ENCODE data around the gene KCNC4.

Gene KCNC4

DNA sequence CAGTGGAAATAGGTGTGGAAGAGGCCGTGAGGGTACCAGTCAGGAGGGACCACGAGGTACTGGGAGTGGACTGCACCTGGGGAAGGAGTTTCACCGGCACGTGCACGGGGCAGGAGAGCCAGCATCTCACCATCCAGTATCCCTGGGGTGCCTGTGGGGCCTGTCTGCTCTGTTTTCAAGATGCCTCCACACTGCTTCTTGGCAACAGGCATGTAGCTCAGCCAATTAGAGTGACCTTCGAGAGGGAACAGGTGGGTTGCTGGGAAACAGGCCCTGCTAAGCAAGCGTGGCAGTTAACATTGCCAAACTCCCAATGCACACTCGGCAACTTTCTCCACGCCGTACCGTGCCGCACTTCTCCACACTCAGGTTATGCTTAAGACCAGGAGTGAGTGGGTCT is 17.7 kb downstream of the KCNC4 start:
- no peak overlapping the region for H3K4me3 ChIP-seq (ENCODE audit: low read depth in 1 of 2, low read length in 2 of 2)
- no peak overlapping the region for H3K27ac ChIP-seq (ENCODE audit: low read depth, low read length)
- no peaks in the 10 kb centered on the region for H3K4me1 ChIP-seq (ENCODE audit: insufficient read depth, low read length)
- H3K9me3 ChIP-seq (ENCODE audit: low read length), result peaks cover 5% of the 10 kb centered on the region
- no peak overlapping the region for H3K9ac ChIP-seq (ENCODE audit: low read length)
- peaks cover 4% of the 10 kb centered on the region for H3K36me3 ChIP-seq (ENCODE audit: insufficient read depth, low read length)
- H3K27me3 ChIP-seq (ENCODE audit: control insufficient read depth in 1 of 2, insufficient read depth in 2 of 2, low read length in 2 of 2), result no peaks in the 10 kb centered on the region

DNA sequence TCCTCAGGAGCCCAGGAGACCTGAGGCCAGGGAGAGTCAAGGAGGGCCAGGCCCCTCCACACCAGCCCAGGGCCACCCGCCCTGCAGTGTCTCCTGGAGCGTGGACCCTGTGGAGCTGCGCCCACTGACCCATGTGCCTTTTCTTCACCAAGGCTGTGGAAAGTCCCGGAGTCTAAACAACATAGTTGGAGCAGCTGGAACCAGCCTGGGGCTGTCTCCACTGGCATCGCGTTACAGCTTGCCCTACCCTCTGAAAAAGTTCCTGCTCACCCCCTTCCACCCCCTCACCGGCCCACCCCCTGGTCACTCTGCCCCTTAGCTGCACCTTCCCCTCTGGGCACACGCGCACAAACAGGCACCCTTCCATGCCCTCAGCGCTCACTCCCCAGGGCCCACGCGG is 18.3 kb downstream of the KCNC4 start:
- Histone ChIP-seq H3K36me3 (ENCODE audit: insufficient read depth, low read length) (peaks cover 4% of the 10 kb centered on the region), H3K4me3 (ENCODE audit: low read depth in 1 of 2, low read length in 2 of 2) (no peak overlapping the region), H3K9ac (ENCODE audit: low read length) (no peak overlapping the region), H3K27me3 (ENCODE audit: control insufficient read depth in 1 of 2, insufficient read depth in 2 of 2, low read length in 2 of 2) (no peaks in the 10 kb centered on the region), H3K9me3 (ENCODE audit: low read length) (peaks cover 7% of the 10 kb centered on the region), H3K4me1 (ENCODE audit: insufficient read depth, low read length) (no peaks in the 10 kb centered on the region), H3K27ac (ENCODE audit: low read depth, low read length) (no peak overlapping the region)

DNA sequence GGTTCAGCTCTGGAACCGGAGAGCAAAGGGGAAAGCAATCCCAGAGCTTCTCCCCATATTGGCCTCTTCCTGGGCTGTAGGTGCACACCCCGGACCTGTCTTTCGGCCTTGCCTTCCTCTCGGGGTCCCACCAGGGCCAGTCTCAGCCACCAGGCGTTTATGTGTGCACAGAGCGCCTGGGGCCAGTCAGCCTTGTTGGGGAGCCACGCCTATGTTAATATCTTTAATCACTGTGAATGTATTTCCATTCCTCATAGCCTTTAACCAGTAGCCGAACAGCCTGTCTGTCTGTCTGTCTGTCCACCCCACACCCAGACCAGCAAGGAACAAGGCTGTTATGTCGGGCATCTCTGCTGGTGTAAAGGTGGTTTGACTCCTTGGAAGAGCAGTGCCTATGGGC is 18.8 kb downstream of the KCNC4 start:
- Histone ChIP-seq H3K4me1 (ENCODE audit: insufficient read depth, low read length) (no peaks in the 10 kb centered on the region), H3K27ac (ENCODE audit: low read depth, low read length) (no peak overlapping the region), H3K36me3 (ENCODE audit: insufficient read depth, low read length) (peaks cover 1% of the 10 kb centered on the region)

DNA sequence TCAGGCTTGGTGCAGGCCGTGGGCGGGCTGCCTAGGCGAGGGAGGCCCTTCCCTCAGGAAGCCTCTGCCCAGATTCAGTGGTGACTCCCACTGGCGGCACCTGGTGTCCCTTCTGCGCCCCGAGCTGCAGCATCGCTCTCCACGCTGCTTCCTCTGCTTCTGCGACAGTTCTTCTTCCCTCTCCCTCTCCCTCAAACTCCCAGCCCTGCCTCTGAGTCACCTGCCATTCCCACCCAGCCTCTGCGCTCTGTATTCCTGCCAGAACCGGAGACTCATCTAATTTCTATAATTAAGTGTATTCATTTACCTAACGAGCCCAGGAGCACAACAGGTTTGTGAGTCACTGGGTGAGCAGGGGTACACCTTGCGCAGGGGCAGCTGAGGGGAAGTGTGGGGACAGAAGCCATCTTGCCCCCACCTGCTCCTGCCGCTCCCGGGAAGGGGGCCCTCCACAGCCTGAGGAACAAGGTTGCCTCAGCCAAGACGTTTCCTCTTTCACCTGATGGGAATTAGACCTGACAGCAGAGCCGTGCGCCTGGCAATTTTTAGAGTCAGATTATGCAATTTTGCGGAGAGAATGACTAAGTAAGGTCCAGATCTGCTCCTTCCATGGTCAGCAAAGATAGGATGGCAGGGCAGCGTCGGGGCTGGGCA is 19.4 kb downstream of the KCNC4 start:
- H3K27ac ChIP-seq (ENCODE audit: low read depth, low read length), result no peak overlapping the region
- no peaks in the 10 kb centered on the region for H3K36me3 ChIP-seq (ENCODE audit: insufficient read depth, low read length)
- H3K27me3 ChIP-seq (ENCODE audit: control insufficient read depth in 1 of 2, insufficient read depth in 2 of 2, low read length in 2 of 2), result no peaks in the 10 kb centered on the region
- H3K4me3 ChIP-seq (ENCODE audit: low read depth in 1 of 2, low read length in 2 of 2), result no peak overlapping the region
- H3K4me1 ChIP-seq (ENCODE audit: insufficient read depth, low read length), result no peaks in the 10 kb centered on the region
- H3K9ac ChIP-seq (ENCODE audit: low read length), result no peak overlapping the region
- peaks cover 7% of the 10 kb centered on the region for H3K9me3 ChIP-seq (ENCODE audit: low read length)

More for the DNA sequence above, 18.8 kb downstream of the KCNC4 start:
- Histone ChIP-seq H3K9me3 (ENCODE audit: low read length) (peaks cover 7% of the 10 kb centered on the region), H3K9ac (ENCODE audit: low read length) (no peak overlapping the region), H3K4me3 (ENCODE audit: low read depth in 1 of 2, low read length in 2 of 2) (no peak overlapping the region), H3K27me3 (ENCODE audit: control insufficient read depth in 1 of 2, insufficient read depth in 2 of 2, low read length in 2 of 2) (no peaks in the 10 kb centered on the region)

DNA sequence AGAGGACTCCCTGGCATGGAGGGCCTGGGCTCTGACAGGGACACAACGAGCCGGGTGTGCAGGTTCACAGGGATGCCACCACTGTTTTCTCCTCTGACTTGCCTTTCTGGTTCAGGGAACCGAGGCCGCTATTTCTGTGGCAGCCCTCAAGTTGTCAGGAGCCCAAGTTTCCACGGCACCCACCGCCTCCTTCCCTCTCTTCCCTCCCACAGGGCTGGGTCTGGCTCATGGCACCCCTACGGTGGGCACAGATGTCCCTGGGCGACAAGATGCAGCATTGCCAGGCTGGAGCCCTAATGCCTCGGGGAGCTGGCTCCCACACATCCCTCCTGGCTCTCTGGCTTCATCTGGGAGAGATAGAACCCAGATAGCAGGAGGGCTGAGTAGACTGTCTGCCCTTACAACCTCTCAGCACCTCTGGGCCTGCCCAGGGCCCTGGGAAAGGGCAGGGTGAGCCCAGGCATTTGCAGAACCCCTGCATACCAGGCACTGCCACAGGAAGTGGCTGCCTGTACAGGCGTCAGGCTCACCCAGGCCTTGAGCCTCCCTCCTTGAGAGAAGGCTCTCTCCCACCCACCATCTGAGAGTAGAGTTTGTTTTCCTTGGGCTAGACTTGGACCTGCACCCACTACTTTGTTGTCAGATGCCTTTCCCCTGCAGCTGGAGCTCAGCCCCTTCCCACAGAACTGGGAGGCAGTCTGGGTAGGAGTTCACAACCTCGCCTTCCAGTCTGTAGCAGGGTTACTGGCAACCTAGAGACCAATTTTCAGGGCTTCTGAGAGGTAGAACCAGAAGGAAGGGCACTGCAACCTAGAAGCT is 20.5 kb downstream of the KCNC4 start:
- no peak overlapping the region for H3K27ac ChIP-seq (ENCODE audit: low read depth, low read length)
- no peak overlapping the region for H3K9ac ChIP-seq (ENCODE audit: low read length)
- H3K36me3 ChIP-seq (ENCODE audit: insufficient read depth, low read length), result no peaks in the 10 kb centered on the region
- H3K27me3 ChIP-seq (ENCODE audit: control insufficient read depth in 1 of 2, insufficient read depth in 2 of 2, low read length in 2 of 2), result no peaks in the 10 kb centered on the region
- peaks cover 7% of the 10 kb centered on the region for H3K9me3 ChIP-seq (ENCODE audit: low read length)
- H3K4me3 ChIP-seq (ENCODE audit: low read depth in 1 of 2, low read length in 2 of 2), result no peak overlapping the region
- H3K4me1 ChIP-seq (ENCODE audit: insufficient read depth, low read length), result peaks cover 4% of the 10 kb centered on the region

DNA sequence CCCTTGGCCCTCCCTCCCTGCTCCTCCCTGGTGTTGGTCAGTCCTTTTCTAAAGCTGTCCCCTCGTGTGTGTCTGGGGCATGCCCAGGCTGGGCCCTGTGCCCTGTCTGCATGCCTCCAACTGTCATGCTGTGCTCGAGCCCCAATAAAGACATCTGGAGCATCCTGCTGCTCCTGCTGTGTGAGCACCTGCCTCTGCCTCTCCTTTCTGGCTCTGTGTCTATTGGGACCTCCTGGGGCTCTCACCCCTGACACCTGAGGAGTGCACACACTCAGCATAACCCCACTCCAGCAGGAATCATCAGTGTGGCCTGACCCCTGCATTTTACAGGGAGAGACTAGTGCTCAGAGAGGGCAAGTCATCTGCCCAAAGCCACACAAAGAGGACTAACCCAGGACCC is 23.7 kb downstream of the KCNC4 start:
- no peak overlapping the region for H3K9ac ChIP-seq (ENCODE audit: low read length)
- H3K27ac ChIP-seq (ENCODE audit: low read depth, low read length), result no peak overlapping the region
- H3K27me3 ChIP-seq (ENCODE audit: control insufficient read depth in 1 of 2, insufficient read depth in 2 of 2, low read length in 2 of 2), result no peaks in the 10 kb centered on the region
- H3K4me3 ChIP-seq (ENCODE audit: low read depth in 1 of 2, low read length in 2 of 2), result no peak overlapping the region
- H3K9me3 ChIP-seq (ENCODE audit: low read length), result peaks cover 7% of the 10 kb centered on the region
- H3K36me3 ChIP-seq (ENCODE audit: insufficient read depth, low read length), result no peaks in the 10 kb centered on the region
- H3K4me1 ChIP-seq (ENCODE audit: insufficient read depth, low read length), result peaks cover 6% of the 10 kb centered on the region

DNA sequence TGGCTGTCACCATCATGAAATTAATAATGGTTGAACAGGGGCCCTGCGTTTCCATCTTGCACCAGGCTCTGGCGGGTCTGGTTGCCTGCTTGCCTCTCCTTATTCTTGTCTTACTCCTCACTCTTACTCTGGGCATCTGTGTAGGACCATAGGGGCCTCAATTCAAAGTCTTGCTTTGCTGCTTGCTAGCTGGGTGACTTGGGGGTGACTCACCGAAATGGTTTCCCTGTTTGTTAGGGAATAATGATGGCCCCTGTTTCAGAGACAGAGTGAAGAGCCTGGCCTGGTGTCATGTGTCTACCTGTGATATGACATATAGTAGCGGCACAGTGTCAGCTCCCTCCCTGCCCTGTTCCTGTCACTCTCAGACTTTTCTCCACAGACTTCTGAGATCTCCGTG is 24.6 kb downstream of the KCNC4 start:
- Histone ChIP-seq H3K4me3 (ENCODE audit: low read depth in 1 of 2, low read length in 2 of 2) (no peak overlapping the region), H3K36me3 (ENCODE audit: insufficient read depth, low read length) (no peaks in the 10 kb centered on the region), H3K9me3 (ENCODE audit: low read length) (peaks cover 7% of the 10 kb centered on the region), H3K27me3 (ENCODE audit: control insufficient read depth in 1 of 2, insufficient read depth in 2 of 2, low read length in 2 of 2) (no peaks in the 10 kb centered on the region), H3K4me1 (ENCODE audit: insufficient read depth, low read length) (peaks cover 6% of the 10 kb centered on the region), H3K9ac (ENCODE audit: low read length) (no peak overlapping the region), H3K27ac (ENCODE audit: low read depth, low read length) (no peak overlapping the region)

DNA sequence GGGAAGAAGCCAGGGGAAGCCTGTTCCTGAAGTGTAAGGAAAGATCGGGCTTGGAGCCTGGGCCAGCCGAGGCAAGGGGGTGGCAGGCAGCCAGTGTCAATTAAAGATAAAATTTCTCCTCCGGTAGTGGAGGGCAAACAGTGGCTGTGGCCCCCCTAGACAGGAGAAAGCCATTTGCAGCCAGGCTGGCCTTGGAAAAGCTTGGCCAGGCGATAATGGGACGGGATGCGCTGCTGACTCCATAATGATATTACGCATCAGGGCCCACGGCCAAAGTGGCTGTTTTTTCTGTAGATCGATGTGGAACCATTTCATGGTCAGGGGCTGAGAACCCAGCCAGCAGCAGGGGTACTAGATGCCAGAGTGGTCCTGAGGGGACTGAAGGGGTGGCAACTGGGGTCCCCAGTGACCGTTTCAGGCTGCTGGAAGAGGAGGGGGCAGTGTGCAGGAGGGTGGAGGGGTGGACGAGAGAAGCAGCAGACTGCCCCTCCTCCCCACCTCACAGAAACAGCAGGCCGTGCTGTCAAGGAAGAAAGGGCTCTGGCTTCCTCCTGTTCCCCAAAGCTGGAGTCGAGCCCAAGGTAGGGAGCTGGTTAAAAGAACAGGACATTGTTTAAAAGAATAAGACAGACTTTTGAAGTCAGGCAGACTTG is 25.2 kb downstream of the KCNC4 start:
- Histone ChIP-seq H3K9ac (ENCODE audit: low read length) (no peak overlapping the region), H3K4me3 (ENCODE audit: low read depth in 1 of 2, low read length in 2 of 2) (no peak overlapping the region), H3K9me3 (ENCODE audit: low read length) (peaks cover 7% of the 10 kb centered on the region), H3K27ac (ENCODE audit: low read depth, low read length) (no peak overlapping the region), H3K27me3 (ENCODE audit: control insufficient read depth in 1 of 2, insufficient read depth in 2 of 2, low read length in 2 of 2) (no peaks in the 10 kb centered on the region), H3K36me3 (ENCODE audit: insufficient read depth, low read length) (no peaks in the 10 kb centered on the region), H3K4me1 (ENCODE audit: insufficient read depth, low read length) (peaks cover 6% of the 10 kb centered on the region)

DNA sequence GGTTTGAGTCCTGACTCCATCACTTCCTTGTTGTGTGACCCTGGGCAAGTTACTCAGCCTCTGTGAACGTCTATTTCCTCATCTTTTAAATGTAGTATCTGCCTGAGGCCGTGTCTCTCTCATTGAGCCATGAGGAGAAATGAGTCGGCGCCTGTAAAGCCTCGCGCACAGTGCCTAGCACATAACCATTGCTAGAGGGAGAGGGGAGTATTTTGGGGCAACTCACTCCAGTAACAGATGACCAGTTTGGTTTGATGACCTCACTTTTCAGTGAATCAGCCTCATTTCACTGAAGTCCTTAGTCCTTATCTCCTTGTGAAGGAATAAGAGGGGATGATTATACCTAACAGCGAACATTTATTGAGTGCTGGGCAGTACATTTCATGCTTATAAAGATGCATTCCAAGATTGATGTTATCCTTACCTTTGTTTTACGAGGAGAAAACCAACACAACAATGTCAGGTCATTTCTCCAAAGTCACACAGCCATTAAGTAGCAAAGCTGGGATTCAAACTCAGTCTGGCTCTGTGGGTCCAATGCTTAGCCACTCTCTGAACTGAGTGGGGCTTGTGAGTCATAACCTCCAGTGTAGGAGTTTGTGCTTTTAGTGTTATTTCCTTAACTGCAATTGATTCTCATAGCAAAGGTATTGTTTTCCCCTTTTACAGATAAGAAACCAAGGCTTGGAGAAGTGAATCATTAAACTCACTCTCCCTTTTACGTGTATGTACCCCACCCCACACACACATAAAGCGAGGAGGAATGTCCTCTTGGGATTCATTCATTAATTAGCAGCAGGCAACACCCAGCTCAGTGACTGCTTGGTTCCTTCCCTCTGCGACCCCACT is 25.9 kb downstream of the KCNC4 start:
- Histone ChIP-seq H3K4me3 (ENCODE audit: low read depth in 1 of 2, low read length in 2 of 2) (no peak overlapping the region), H3K36me3 (ENCODE audit: insufficient read depth, low read length) (no peaks in the 10 kb centered on the region), H3K27ac (ENCODE audit: low read depth, low read length) (no peak overlapping the region), H3K9ac (ENCODE audit: low read length) (no peak overlapping the region), H3K9me3 (ENCODE audit: low read length) (peaks cover 7% of the 10 kb centered on the region), H3K4me1 (ENCODE audit: insufficient read depth, low read length) (peaks cover 6% of the 10 kb centered on the region), H3K27me3 (ENCODE audit: control insufficient read depth in 1 of 2, insufficient read depth in 2 of 2, low read length in 2 of 2) (no peaks in the 10 kb centered on the region)

DNA sequence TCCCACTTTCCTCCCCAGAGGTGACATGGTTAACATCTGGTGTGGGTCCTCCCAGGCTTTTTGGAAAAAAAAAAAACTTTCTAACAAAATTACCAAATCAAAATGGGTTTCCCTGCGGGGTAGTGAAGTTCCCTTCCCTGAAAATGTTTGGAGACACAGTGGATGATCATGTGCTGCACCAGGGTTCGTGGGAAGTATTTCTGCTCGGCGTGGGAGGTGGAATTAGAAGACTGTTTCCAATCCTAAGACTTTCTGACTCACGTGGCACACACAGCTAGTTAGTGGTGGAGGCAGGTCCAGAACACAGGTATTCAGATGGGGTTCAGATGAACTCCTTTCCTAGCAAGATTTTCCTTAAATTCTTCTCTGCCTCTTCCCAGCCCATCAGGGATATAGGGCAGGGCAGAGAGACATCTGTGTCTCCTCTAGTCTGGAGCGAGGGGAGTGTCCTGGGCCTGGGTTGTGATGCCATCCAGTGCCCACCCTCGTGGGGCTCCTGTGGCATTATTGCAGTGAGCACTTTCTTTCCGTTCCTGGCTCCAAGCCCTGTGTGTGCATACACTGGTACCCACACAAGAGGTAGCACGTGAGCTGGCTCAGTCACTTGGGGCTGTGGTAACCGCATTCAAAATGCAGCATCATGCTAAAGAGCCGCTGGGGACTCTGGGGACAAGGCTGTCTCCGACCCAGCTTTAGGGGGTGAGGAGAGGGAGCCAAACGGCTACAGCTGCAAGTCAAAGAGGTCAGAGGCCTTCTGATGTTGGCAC is 27.5 kb downstream of the KCNC4 start:
- Histone ChIP-seq H3K4me1 (ENCODE audit: insufficient read depth, low read length) (peaks cover 6% of the 10 kb centered on the region), H3K9me3 (ENCODE audit: low read length) (peaks cover 4% of the 10 kb centered on the region), H3K27ac (ENCODE audit: low read depth, low read length) (no peak overlapping the region), H3K36me3 (ENCODE audit: insufficient read depth, low read length) (no peaks in the 10 kb centered on the region), H3K27me3 (ENCODE audit: control insufficient read depth in 1 of 2, insufficient read depth in 2 of 2, low read length in 2 of 2) (no peaks in the 10 kb centered on the region), H3K4me3 (ENCODE audit: low read depth in 1 of 2, low read length in 2 of 2) (no peak overlapping the region), H3K9ac (ENCODE audit: low read length) (no peak overlapping the region)
